SU-DHL-6 (cell line): ENCODE data around the gene MMEL1.
"Not testable (repeated sequence)": the region's sequence is repeated elsewhere in the genome, so short reads cannot be mapped to it uniquely, and the experiment has no call there.

Source experiments
- H2AFZ ChIP-seq: fragments of 200-600 bp; sonication (generic); 2 replicates; pipeline ENCODE4 v1.6.1; 2014; ENCODE audit warnings: low read depth, mild to moderate bottlenecking, moderate library complexity, mixed read lengths, antibody characterized with exemption, low read length; ENCODE audit not compliant: severe bottlenecking
- H3F3A ChIP-seq: fragments of 200-600 bp; shearing (Covaris generic); 2 replicates; pipeline ENCODE4 v1.6.0; 2016; ENCODE audit warnings: antibody characterized with exemption, mild to moderate bottlenecking; ENCODE audit not compliant: insufficient read depth
- H3K27ac ChIP-seq: fragments of 200-600 bp; sonication (generic); 2 replicates; pipeline ENCODE4 v1.5.1; 2016; ENCODE audit warnings: low read depth, mild to moderate bottlenecking, low read length, moderate library complexity, mixed read lengths
- H3K27me3 ChIP-seq: fragments of 200-600 bp; sonication (generic), shearing (Covaris generic); 2 replicates; pipeline ENCODE4 v1.6.0; 2014; ENCODE audit warnings: mild to moderate bottlenecking, low read length
- H3K36me3 ChIP-seq: fragments of 200-600 bp; sonication (generic); 2 replicates; pipeline ENCODE4 v1.6.1; 2014; ENCODE audit warnings: mild to moderate bottlenecking, low read length, mixed read lengths
- H3K4me2 ChIP-seq: fragments of 300-600, 200-600 bp; shearing (Covaris generic), sonication (generic); 2 replicates; pipeline ENCODE4 v1.6.0; 2014; ENCODE audit warnings: low read length, low read depth, mild to moderate bottlenecking; ENCODE audit not compliant: poor library complexity, severe bottlenecking
- H3K4me3 ChIP-seq: fragments of 200-600 bp; sonication (generic); 2 replicates; pipeline ENCODE4 v1.5.1; 2014; ENCODE audit warnings: antibody characterized with exemption, low read length, mild to moderate bottlenecking, mixed read lengths; ENCODE audit not compliant: insufficient read depth, poor library complexity, severe bottlenecking
- H3K79me2 ChIP-seq: fragments of 200-600 bp; sonication (generic); 2 replicates; pipeline ENCODE4 v1.6.1; 2014; ENCODE audit warnings: mild to moderate bottlenecking, low read length, moderate library complexity; ENCODE audit not compliant: insufficient read depth
- H3K9ac ChIP-seq: fragments of 200-600 bp; sonication (generic); 2 replicates; pipeline ENCODE4 v1.7.0; 2014; ENCODE audit warnings: mild to moderate bottlenecking, low read length
- H3K9me2 ChIP-seq: fragments of 200-600 bp; sonication (generic); replicated peaks from 2 replicates; pipeline ENCODE4 v1.6.1; 2014; ENCODE audit warnings: low read length; ENCODE audit not compliant: insufficient read depth
- H3K9me3 ChIP-seq: fragments of 200-600 bp; sonication (generic); 2 replicates; pipeline ENCODE4 v1.6.1; 2014; ENCODE audit warnings: low read length, mixed read lengths; ENCODE audit not compliant: insufficient read depth
- H4K20me1 ChIP-seq: fragments of 200-600 bp; sonication (generic); 2 replicates; pipeline ENCODE4 v1.6.1; 2014; ENCODE audit warnings: low read depth, mild to moderate bottlenecking, antibody characterized with exemption, low read length, moderate library complexity, mixed read lengths
- EZH2phosphoT487 ChIP-seq: fragments of 200-600 bp; sonication (generic), shearing (Covaris generic); conservative IDR thresholded peaks from 2 replicates; pipeline ENCODE4 v1.6.1; 2018; ENCODE audit warnings: mild to moderate bottlenecking, antibody characterized with exemption, low read length, moderate library complexity, mixed read lengths
- TF ChIP-seq, protein P1 (sequence below): fragments of 200-600 bp; sonication (generic); IDR thresholded peaks from one replicate; pipeline ENCODE4 v1.5.1; 2017; ENCODE audit warnings: antibody characterized with exemption, mild to moderate bottlenecking, low read length, moderate library complexity; ENCODE audit not compliant: insufficient read depth, poor library complexity, severe bottlenecking

The MMEL1 gene

DNA sequence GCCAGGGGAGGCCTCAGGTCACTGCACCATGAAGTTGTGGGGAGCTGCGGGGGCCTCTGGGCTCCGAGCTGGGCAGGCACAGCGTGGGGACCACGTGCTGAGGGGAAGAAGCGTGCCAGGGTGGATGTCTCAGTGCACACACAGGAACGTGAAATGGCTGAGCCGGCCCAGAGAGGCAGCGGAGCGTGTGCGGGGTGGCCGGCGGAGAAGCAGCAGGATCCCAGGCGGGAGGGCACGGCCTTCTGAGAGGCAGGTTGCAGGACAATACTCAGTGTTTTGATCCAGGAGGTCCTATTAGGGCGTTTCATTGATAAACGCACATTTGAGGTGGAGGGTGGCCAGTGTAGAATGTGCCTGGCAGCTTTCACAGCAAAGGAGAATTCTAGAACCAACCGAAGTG lies 63.8 kb downstream of the MMEL1 start:
- Histone ChIP-seq H3K9ac (no peak overlapping the region), H4K20me1 (no peaks in the 10 kb centered on the region), H3K9me2 (no peaks in the 10 kb centered on the region), H3K27ac (no peak overlapping the region), H3K36me3 (no peaks in the 10 kb centered on the region), H3K79me2 (no peaks in the 10 kb centered on the region), H3F3A (no peaks in the 10 kb centered on the region), H3K4me2 (no peak overlapping the region), H3K27me3 (no peaks in the 10 kb centered on the region), H3K4me3 (no peak overlapping the region), H3K9me3 (no peaks in the 10 kb centered on the region), H2AFZ (no peak overlapping the region)
- no peak for TF ChIP-seq EZH2phosphoT487
- TF ChIP-seq, protein P1, sequence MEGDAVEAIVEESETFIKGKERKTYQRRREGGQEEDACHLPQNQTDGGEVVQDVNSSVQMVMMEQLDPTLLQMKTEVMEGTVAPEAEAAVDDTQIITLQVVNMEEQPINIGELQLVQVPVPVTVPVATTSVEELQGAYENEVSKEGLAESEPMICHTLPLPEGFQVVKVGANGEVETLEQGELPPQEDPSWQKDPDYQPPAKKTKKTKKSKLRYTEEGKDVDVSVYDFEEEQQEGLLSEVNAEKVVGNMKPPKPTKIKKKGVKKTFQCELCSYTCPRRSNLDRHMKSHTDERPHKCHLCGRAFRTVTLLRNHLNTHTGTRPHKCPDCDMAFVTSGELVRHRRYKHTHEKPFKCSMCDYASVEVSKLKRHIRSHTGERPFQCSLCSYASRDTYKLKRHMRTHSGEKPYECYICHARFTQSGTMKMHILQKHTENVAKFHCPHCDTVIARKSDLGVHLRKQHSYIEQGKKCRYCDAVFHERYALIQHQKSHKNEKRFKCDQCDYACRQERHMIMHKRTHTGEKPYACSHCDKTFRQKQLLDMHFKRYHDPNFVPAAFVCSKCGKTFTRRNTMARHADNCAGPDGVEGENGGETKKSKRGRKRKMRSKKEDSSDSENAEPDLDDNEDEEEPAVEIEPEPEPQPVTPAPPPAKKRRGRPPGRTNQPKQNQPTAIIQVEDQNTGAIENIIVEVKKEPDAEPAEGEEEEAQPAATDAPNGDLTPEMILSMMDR = no peak

DNA sequence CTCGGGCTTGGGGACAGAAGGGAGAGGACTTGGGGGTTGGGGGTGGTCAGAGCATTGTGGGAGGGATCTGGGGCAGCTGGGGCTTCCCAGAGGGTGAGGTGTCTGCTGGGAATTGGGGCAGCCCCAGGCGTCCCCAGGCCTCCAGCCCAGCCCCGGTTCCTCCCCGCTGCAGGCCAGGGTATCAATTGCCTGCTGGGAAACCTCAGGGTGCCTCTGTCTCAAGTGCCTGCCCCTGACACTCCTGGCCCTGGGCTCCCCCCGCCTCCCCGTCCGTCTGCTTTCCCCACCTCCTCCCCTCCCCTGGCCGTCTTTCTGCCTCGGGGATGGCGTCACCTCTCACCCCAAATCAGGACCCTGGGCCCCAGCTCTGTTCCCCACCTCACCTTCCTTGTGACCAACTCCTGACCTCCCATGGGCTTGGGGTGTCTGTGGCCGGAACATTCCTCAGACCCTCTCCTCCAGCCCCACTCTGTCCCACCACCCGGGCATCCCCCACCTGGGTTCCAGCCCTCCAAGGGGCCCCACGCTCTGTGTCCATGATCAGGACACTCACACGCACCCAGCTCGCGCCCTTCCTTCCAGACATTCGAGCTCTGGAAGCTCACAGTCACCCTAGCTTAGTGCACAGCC lies 64.5 kb downstream of the MMEL1 start:
- not testable (repeated sequence) for H3K27me3 ChIP-seq, H3K4me3 ChIP-seq, H3K9ac ChIP-seq, H3K9me3 ChIP-seq, H3K79me2 ChIP-seq, H3K27ac ChIP-seq, H3K4me2 ChIP-seq, H2AFZ ChIP-seq, H3F3A ChIP-seq, H3K9me2 ChIP-seq, H4K20me1 ChIP-seq, H3K36me3 ChIP-seq

DNA sequence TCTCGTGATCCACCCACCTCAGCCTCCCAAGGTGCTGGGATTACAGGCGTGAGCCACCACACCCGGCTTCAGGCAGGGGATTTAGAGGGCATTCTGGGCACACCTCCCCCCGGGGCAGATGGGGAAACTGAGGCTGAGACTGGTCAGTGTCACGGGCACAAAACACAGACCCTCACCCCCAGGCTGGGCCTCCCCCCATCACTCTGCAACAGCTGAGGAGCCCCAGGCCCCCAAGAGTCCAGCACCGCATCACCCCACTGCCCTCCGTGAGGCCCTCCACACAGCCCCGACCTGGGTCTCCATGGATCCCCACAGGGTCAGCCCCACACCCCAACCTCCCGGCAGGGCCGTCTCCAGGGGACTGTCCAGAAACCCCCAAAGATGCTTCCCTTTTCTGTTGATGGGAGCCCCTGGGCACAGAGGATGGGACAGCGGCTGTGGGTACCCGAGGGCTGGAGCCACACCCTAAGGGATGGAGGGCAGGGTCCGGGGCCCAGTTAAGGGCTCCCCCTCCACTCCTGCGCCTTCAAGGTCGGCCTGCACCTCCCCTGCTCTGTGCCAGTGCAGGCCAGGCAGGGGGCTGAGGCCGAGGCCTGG lies 65.6 kb downstream of the MMEL1 start:
- H4K20me1 ChIP-seq = no peaks in the 10 kb centered on the region
- TF ChIP-seq, protein P1 = no peak
- no peak for TF ChIP-seq EZH2phosphoT487
- H3K4me3 ChIP-seq = no peak overlapping the region
- no peaks in the 10 kb centered on the region for H3K27me3 ChIP-seq
- no peak overlapping the region for H3K4me2 ChIP-seq
- H3K9me3 ChIP-seq = no peaks in the 10 kb centered on the region
- no peaks in the 10 kb centered on the region for H3K79me2 ChIP-seq
- no peaks in the 10 kb centered on the region for H3K9me2 ChIP-seq
- no peaks in the 10 kb centered on the region for H3F3A ChIP-seq
- no peak overlapping the region for H3K9ac ChIP-seq
- H3K36me3 ChIP-seq = no peaks in the 10 kb centered on the region
- no peak overlapping the region for H3K27ac ChIP-seq
- no peak overlapping the region for H2AFZ ChIP-seq
